Liver (tissue), 9 donors: ENCODE data around the gene NPC1L1. TPM values are rescaled to one million over a fixed set of nuclear protein-coding genes. Genes with fewer than 3 reads are reported as not detected.
A peak's percentile ranks its signal among the peaks of the same experiment; 100 is the strongest.

ENCODE experiments used
- DNase-seq: peaks from one replicate; pipeline ENCODE4 v3.0.0-alpha.2; 2017; ENCODE audit warnings: low spot score
- H3K27ac ChIP-seq, 2 donors: one replicate each; pipeline ENCODE4 v1.7.0; 2013; ENCODE audit warnings: inconsistent platforms in 2 of 2, low read length in 2 of 2, control low read depth in 1 of 2, low read depth in 1 of 2, mild to moderate bottlenecking in 1 of 2
- H3K27me3 ChIP-seq, 4 donors: one replicate each; pipeline versions ENCODE4 v1.6.1 to v1.7.0; 2013; ENCODE audit warnings: low read length in 3 of 4, inconsistent platforms in 1 of 4, mild to moderate bottlenecking in 1 of 4, moderate library complexity in 1 of 4; ENCODE audit not compliant: control insufficient read depth in 4 of 4, insufficient read depth in 4 of 4
- H3K36me3 ChIP-seq, 4 donors: one replicate each; pipeline versions ENCODE4 v1.6.1 to v1.7.0; 2013; ENCODE audit warnings: low read length in 3 of 4, mild to moderate bottlenecking in 3 of 4, low read depth in 1 of 4, moderate library complexity in 1 of 4; ENCODE audit not compliant: control insufficient read depth in 4 of 4, insufficient read depth in 3 of 4
- H3K4me1 ChIP-seq, 4 donors: one replicate each; pipeline versions ENCODE4 v1.6.1 to v1.7.0; 2013; ENCODE audit warnings: low read length in 3 of 4, mild to moderate bottlenecking in 3 of 4, moderate library complexity in 1 of 4; ENCODE audit not compliant: control insufficient read depth in 4 of 4, insufficient read depth in 4 of 4
- H3K4me3 ChIP-seq, 3 donors: one replicate each; pipeline versions ENCODE4 v1.6.1 to v1.7.0; 2013; ENCODE audit warnings: low read length in 3 of 3, control low read depth in 1 of 3, low read depth in 1 of 3, mild to moderate bottlenecking in 1 of 3
- H3K9ac ChIP-seq, 2 donors: one replicate each; pipeline ENCODE4 v1.7.0; 2013; ENCODE audit warnings: low read length in 2 of 2, mild to moderate bottlenecking in 2 of 2, moderate library complexity in 2 of 2, control low read depth in 1 of 2, low read depth in 1 of 2
- H3K9me3 ChIP-seq, 4 donors: one replicate each; pipeline versions ENCODE4 v1.6.1 to v1.7.0; 2013; ENCODE audit warnings: low read length in 3 of 4; ENCODE audit not compliant: control insufficient read depth in 4 of 4
- EGR1 ChIP-seq, 2 donors: IDR thresholded peaks; 2 replicates each; pipeline ENCODE4 v1.6.1; 2016 to 2018; ENCODE audit warnings: antibody characterized with exemption in 2 of 2, low read depth in 2 of 2
- FOXA1 ChIP-seq: IDR thresholded peaks from 2 replicates; pipeline ENCODE4 v1.6.1; 2016; ENCODE audit warnings: antibody characterized with exemption
- FOXA2 ChIP-seq: IDR thresholded peaks from 2 replicates; pipeline ENCODE4 v1.6.1; 2016; ENCODE audit warnings: antibody characterized with exemption
- GABPA ChIP-seq, 2 donors: IDR thresholded peaks in 1 of 2; conservative IDR thresholded peaks in 1 of 2; 2 replicates each; pipeline ENCODE4 v1.6.1; 2016; ENCODE audit warnings: antibody characterized with exemption in 2 of 2, mild to moderate bottlenecking in 1 of 2, moderate library complexity in 1 of 2
- HNF4A ChIP-seq, 2 donors: conservative IDR thresholded peaks; 2 replicates each; pipeline ENCODE4 v1.6.1; 2016; ENCODE audit warnings: antibody characterized with exemption in 2 of 2, mild to moderate bottlenecking in 2 of 2
- HNF4G ChIP-seq: IDR thresholded peaks from 2 replicates; pipeline ENCODE4 v1.6.1; 2016; ENCODE audit warnings: antibody characterized with exemption
- JUND ChIP-seq, 2 donors: IDR thresholded peaks; 2 replicates each; pipeline ENCODE4 v1.6.1; 2016; ENCODE audit warnings: antibody characterized with exemption in 2 of 2
- NR2F2 ChIP-seq: IDR thresholded peaks from 2 replicates; pipeline ENCODE4 v1.6.1; 2016; ENCODE audit warnings: antibody characterized with exemption
- RAD21 ChIP-seq, 2 donors: IDR thresholded peaks; 2 replicates each; pipeline ENCODE4 v1.6.1; 2016; ENCODE audit warnings: antibody characterized with exemption in 2 of 2, mild to moderate bottlenecking in 2 of 2
- RXRA ChIP-seq, 2 donors: IDR thresholded peaks; 2 replicates each; pipeline ENCODE4 v1.6.1; 2017 to 2018; ENCODE audit warnings: antibody characterized with exemption in 2 of 2, mild to moderate bottlenecking in 1 of 2
- SP1 ChIP-seq: IDR thresholded peaks from 2 replicates; pipeline ENCODE4 v1.6.1; 2018; ENCODE audit warnings: antibody characterized with exemption, mild to moderate bottlenecking
- TAF1 ChIP-seq: conservative IDR thresholded peaks from 2 replicates; pipeline ENCODE4 v1.6.1; 2016; ENCODE audit warnings: antibody characterized with exemption, mild to moderate bottlenecking
- YY1 ChIP-seq: IDR thresholded peaks from 2 replicates; pipeline ENCODE4 v1.6.1; 2016; ENCODE audit warnings: antibody characterized with exemption, mild to moderate bottlenecking
- WGBS: extraction: QIAGEN DNeasy Blood & Tissue Kit; methylation state at CpG from one replicate; pipeline ENCODE4 v1.1.7; 2013; 5-methylcytosine and 5-hydroxymethylcytosine counted together
- polyA plus RNA-seq, 2 donors: library from polyadenylated mRNA; stranded (reverse) in 1 of 2; unstranded in 1 of 2; fragments of 200-250 nt in 1 of 2; fragments of >200 nt in 1 of 2; fragmentation: Nextera tagmentation in 1 of 2; extraction: Ambion mirVana in 1 of 2; gene quantifications; one replicate each; pipeline versions ENCODE4 v1.2.1 to v1.2.3, GENCODE V29; 2013 to 2015
- total RNA-seq, 2 donors: library from RNA; depleted of rRNA; stranded (reverse); fragments of >200 nt; gene quantifications; one replicate each; pipeline ENCODE4 v1.2.3, GENCODE V29; 2014
- TF ChIP-seq, protein P1 (sequence below): IDR thresholded peaks from 2 replicates; pipeline ENCODE4 v1.6.1; 2016; ENCODE audit warnings: antibody characterized with exemption
- TF ChIP-seq, protein P2 (sequence below): IDR thresholded peaks from 2 replicates; pipeline ENCODE4 v1.6.1; 2016; ENCODE audit warnings: antibody characterized with exemption, mild to moderate bottlenecking
- TF ChIP-seq, protein P3 (sequence below): IDR thresholded peaks from 2 replicates; pipeline ENCODE4 v1.6.1; 2016; ENCODE audit warnings: antibody characterized with exemption
- TF ChIP-seq, protein P4 (sequence below): IDR thresholded peaks from 2 replicates; pipeline ENCODE4 v1.6.1; 2016; ENCODE audit warnings: antibody characterized with exemption
- TF ChIP-seq, protein P5 (sequence below): fragments of 150-350 bp; IDR thresholded peaks from 2 replicates; pipeline ENCODE4 v1.5.1; 2017; ENCODE audit warnings: improper control_type of control experiment, low read depth, low read length; ENCODE audit not compliant: missing input control
- donor health status: healthy.
- donor health status: healthy.
- donor health status: healthy.
- donor health status: healthy.
- donor health status: healthy.

NPC1L1 gene, protein sequence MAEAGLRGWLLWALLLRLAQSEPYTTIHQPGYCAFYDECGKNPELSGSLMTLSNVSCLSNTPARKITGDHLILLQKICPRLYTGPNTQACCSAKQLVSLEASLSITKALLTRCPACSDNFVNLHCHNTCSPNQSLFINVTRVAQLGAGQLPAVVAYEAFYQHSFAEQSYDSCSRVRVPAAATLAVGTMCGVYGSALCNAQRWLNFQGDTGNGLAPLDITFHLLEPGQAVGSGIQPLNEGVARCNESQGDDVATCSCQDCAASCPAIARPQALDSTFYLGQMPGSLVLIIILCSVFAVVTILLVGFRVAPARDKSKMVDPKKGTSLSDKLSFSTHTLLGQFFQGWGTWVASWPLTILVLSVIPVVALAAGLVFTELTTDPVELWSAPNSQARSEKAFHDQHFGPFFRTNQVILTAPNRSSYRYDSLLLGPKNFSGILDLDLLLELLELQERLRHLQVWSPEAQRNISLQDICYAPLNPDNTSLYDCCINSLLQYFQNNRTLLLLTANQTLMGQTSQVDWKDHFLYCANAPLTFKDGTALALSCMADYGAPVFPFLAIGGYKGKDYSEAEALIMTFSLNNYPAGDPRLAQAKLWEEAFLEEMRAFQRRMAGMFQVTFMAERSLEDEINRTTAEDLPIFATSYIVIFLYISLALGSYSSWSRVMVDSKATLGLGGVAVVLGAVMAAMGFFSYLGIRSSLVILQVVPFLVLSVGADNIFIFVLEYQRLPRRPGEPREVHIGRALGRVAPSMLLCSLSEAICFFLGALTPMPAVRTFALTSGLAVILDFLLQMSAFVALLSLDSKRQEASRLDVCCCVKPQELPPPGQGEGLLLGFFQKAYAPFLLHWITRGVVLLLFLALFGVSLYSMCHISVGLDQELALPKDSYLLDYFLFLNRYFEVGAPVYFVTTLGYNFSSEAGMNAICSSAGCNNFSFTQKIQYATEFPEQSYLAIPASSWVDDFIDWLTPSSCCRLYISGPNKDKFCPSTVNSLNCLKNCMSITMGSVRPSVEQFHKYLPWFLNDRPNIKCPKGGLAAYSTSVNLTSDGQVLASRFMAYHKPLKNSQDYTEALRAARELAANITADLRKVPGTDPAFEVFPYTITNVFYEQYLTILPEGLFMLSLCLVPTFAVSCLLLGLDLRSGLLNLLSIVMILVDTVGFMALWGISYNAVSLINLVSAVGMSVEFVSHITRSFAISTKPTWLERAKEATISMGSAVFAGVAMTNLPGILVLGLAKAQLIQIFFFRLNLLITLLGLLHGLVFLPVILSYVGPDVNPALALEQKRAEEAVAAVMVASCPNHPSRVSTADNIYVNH (N-terminal part only)
- total RNA-seq (10 to 100 TPM in 1 of 2 donors, 1 to 10 TPM in 1; 7.2 to 16.4 TPM), polyA plus RNA-seq (10 to 100 TPM; 14.2 to 22.1 TPM)

DNA sequence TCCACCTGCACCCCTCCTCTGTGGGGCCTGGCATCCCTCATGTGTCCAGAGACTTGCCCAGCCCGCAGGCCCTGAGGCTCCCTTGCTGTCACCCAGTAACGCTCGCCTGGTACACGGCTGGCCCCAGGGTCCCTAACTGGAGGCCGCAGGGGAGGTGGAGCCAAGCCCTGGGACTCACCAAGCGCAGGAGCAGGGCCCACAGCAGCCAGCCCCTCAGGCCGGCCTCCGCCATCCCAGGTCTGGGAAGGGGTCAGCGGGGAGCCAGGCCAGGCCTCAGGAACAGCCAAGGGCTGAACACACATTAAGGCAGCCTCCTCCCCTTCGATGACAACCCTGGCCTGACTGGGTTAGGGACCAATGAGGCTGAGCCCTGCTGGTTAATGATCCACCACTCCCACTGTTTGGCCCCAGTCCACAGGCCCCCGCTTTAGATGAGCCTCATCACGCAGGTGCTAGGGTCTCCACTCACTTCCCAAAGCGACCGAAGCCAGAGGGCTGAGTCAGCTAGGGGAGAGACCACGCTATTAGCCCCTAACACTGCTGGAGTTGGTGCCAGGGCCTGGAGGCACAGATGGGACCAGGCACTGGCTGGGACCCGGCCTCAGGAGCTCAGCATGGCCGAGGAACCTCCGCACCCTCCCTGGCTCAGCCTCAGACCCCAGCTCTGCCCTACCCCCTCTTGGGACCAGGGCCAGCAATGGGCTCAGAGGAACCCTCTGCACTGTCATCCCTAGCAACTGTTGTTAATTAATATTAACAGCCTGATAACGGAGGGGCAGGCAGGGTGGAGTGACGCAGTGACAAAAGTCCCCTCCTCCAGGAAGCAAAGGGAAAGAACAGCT is at the start of gene NPC1L1:
NPC1L1 (minus strand) TSS at position 303 of the 842 bp plus-strand sequence; CDS start at position 232, 71 bp downstream.
- TF ChIP-seq JUND (IDR thresholded peaks at IDR 0.05) (peak; percentile 28 to 63), HNF4A (conservative IDR thresholded peaks at IDR 0.05) (peak; percentile 9 to 21), YY1 (peak; percentile 94), FOXA2 (peak; percentile 6), SP1 (peak; percentile 57), GABPA (IDR thresholded peaks at IDR 0.05 in 1 of 2, conservative IDR thresholded peaks at IDR 0.05 in 1 of 2) (no peak), TAF1 (peak; percentile 69), FOXA1 (no peak), RAD21 (IDR thresholded peaks at IDR 0.05) (no peak), EGR1 (IDR thresholded peaks at IDR 0.05; ENCODE audit: low read depth in 2 of 2) (no peak), NR2F2 (no peak), RXRA (IDR thresholded peaks at IDR 0.05) (peak; percentile 28 to 42), HNF4G (no peak)
- TF ChIP-seq, protein P1, sequence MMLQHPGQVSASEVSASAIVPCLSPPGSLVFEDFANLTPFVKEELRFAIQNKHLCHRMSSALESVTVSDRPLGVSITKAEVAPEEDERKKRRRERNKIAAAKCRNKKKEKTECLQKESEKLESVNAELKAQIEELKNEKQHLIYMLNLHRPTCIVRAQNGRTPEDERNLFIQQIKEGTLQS = no peak
- TF ChIP-seq, protein P2, sequence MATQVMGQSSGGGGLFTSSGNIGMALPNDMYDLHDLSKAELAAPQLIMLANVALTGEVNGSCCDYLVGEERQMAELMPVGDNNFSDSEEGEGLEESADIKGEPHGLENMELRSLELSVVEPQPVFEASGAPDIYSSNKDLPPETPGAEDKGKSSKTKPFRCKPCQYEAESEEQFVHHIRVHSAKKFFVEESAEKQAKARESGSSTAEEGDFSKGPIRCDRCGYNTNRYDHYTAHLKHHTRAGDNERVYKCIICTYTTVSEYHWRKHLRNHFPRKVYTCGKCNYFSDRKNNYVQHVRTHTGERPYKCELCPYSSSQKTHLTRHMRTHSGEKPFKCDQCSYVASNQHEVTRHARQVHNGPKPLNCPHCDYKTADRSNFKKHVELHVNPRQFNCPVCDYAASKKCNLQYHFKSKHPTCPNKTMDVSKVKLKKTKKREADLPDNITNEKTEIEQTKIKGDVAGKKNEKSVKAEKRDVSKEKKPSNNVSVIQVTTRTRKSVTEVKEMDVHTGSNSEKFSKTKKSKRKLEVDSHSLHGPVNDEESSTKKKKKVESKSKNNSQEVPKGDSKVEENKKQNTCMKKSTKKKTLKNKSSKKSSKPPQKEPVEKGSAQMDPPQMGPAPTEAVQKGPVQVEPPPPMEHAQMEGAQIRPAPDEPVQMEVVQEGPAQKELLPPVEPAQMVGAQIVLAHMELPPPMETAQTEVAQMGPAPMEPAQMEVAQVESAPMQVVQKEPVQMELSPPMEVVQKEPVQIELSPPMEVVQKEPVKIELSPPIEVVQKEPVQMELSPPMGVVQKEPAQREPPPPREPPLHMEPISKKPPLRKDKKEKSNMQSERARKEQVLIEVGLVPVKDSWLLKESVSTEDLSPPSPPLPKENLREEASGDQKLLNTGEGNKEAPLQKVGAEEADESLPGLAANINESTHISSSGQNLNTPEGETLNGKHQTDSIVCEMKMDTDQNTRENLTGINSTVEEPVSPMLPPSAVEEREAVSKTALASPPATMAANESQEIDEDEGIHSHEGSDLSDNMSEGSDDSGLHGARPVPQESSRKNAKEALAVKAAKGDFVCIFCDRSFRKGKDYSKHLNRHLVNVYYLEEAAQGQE = peak; percentile 93
- TF ChIP-seq, protein P3, sequence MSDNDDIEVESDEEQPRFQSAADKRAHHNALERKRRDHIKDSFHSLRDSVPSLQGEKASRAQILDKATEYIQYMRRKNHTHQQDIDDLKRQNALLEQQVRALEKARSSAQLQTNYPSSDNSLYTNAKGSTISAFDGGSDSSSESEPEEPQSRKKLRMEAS = no peak
- TF ChIP-seq, protein P4, sequence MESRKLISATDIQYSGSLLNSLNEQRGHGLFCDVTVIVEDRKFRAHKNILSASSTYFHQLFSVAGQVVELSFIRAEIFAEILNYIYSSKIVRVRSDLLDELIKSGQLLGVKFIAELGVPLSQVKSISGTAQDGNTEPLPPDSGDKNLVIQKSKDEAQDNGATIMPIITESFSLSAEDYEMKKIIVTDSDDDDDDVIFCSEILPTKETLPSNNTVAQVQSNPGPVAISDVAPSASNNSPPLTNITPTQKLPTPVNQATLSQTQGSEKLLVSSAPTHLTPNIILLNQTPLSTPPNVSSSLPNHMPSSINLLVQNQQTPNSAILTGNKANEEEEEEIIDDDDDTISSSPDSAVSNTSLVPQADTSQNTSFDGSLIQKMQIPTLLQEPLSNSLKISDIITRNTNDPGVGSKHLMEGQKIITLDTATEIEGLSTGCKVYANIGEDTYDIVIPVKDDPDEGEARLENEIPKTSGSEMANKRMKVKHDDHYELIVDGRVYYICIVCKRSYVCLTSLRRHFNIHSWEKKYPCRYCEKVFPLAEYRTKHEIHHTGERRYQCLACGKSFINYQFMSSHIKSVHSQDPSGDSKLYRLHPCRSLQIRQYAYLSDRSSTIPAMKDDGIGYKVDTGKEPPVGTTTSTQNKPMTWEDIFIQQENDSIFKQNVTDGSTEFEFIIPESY = no peak
- TF ChIP-seq, protein P5, sequence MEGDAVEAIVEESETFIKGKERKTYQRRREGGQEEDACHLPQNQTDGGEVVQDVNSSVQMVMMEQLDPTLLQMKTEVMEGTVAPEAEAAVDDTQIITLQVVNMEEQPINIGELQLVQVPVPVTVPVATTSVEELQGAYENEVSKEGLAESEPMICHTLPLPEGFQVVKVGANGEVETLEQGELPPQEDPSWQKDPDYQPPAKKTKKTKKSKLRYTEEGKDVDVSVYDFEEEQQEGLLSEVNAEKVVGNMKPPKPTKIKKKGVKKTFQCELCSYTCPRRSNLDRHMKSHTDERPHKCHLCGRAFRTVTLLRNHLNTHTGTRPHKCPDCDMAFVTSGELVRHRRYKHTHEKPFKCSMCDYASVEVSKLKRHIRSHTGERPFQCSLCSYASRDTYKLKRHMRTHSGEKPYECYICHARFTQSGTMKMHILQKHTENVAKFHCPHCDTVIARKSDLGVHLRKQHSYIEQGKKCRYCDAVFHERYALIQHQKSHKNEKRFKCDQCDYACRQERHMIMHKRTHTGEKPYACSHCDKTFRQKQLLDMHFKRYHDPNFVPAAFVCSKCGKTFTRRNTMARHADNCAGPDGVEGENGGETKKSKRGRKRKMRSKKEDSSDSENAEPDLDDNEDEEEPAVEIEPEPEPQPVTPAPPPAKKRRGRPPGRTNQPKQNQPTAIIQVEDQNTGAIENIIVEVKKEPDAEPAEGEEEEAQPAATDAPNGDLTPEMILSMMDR = no peak
- H3K27me3 ChIP-seq = no peaks in the 10 kb centered on the region
- H3K27ac ChIP-seq = peak within 1 kb of the TSS; percentile 86 to 97
- H3K4me3 ChIP-seq = peak within 1 kb of the TSS; percentile 52 to 63 (median 54)
- no peaks in the 10 kb centered on the region for H3K36me3 ChIP-seq
- H3K9ac ChIP-seq = peak within 1 kb of the TSS; percentile 72 to 99
- H3K9me3 ChIP-seq = no peaks in the 10 kb centered on the region
- WGBS = 40% methylated on average over 20 of the region's 20 CpGs
- H3K4me1 ChIP-seq = peaks cover 5 to 57% (median 34%) of the 10 kb centered on the region in 4 donors
- DNase-seq = peak; percentile 73
